Stimulated activated CD4-positive, alpha-beta T cell treated with anti-CD3 and anti-CD28 coated beads, Interleukin-12 subunit alpha, Interleukin-12 subunit beta, amount 100 ng/mL, for 24 hours (primary cell): ENCODE measurements around the gene TEX14.
"Not testable (repeated sequence)": the region's sequence is repeated elsewhere in the genome, so short reads cannot be mapped to it uniquely, and the experiment has no call there.

Experiments used
- DNase-seq, 2 experiments: peaks; one replicate each; pipeline ENCODE4 v3.0.0-alpha.2; 2020; ENCODE audit warnings: low read depth in 2 of 2

Gene TEX14

DNA sequence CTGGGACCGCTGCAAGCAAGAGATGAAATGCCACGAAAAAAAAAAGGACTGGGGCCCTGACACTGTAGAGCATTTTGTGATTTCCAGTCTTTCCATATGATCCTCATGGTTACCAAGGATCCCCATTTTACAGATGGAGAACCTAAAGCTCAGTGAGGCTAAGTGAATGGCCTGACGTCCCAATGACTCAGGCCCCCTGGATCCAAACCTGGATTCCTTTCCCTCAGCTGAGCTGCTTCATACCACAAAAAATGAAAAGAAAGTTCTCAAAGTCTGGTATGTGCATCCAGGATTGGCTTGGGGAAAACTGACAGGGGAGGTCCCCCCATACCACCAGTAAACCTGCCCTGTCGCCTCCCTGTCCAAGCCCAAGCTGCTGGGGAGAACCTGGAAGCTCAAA is 80.5 kb downstream of the TEX14 start:
- no peak for DNase-seq

DNA sequence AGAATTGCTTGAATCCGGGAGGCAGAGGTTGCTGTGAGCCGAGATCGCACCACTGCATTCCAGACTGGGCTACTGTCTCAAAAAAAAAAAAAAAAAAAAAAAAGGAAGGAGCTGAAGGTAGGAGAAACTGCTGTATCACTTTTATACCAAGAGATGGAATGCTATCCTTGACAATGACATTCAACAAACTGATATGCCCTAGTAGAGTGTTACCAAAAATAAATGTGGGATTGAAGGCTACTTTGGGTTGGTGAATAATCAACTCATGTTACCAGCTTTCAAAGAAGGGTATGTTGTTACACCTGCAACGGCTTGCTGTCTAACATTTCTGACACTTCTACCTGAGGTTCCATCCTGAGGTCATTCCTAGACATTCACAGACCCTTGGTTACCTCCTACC is 84.9 kb downstream of the TEX14 start:
- no peak for DNase-seq

DNA sequence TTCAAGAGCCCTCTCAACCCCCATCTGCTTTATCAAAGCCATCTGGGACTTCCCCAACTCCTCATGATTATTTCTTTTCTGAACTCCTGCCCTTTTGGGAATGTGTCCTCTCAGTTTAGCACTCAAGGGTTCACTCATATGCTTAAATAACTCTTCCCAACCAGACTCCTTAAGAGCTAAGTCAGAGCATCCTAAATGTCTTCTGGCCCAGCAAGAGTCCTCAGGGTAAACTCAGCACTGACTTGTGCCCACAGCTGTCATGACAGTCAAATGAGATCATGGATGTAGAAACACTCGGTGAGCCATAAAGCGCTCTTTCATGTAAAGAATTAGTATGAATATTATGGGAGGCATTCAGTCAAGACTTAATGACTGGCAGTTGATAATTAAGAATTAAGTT is 85.9 kb downstream of the TEX14 start:
- no peak for DNase-seq

DNA sequence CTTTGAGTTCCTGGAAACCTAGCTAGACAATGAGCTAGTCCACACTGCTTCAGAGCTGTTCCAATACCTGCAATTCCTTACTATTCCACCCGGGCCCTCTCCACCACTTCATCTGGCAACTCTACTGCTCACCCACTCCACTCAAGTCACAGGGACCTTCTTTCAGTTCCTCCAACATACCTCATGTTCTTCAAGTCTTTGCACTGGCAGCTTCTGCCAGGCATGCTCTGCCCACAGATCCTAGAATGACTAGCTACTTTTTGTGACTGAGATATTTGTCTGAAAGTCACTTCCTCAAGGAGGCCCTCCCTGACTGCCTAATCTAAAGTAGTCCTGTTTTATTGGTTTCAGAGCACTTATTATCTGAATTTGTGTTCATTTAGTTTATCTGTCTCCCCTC is 86.4 kb downstream of the TEX14 start:
- no peak for DNase-seq

DNA sequence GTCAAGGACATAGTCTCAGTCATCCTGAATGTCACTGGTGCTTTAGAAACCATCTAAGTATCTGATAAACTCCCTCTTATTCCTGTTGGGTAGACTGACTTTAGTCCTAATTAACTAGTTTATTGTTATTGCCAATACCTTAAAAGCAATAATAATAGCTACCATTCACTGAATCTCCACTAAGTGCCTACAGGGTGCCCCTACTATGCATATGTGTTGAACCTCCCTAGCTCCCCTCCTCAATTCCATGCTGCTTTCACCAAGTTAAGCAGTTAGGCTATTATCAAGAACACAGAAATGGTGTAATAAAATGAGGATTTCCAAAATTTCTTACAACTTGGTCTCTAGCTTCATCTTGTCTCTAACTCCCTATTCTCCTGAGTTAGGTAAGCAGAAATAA is 89.9 kb downstream of the TEX14 start:
- no peak for DNase-seq

DNA sequence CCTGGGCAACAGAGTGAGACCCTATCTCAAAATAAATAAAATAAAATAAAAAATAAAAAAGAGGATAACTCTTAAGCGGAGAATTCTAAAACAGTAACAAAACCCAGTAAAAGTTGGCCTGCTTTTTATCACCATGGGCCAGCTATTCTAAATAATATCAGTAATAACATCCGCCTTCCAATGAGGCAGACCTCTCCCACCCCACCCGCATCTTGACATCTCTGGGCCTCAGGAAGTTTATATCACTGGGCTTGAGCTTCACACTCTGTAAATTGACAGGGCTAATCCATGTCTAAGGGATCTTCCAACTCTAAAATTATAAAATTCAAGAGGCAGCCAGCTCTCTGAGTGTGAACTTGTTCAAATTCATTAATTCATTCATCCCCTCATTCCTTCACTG is 94.5 kb downstream of the TEX14 start:
- DNase-seq = no peak

DNA sequence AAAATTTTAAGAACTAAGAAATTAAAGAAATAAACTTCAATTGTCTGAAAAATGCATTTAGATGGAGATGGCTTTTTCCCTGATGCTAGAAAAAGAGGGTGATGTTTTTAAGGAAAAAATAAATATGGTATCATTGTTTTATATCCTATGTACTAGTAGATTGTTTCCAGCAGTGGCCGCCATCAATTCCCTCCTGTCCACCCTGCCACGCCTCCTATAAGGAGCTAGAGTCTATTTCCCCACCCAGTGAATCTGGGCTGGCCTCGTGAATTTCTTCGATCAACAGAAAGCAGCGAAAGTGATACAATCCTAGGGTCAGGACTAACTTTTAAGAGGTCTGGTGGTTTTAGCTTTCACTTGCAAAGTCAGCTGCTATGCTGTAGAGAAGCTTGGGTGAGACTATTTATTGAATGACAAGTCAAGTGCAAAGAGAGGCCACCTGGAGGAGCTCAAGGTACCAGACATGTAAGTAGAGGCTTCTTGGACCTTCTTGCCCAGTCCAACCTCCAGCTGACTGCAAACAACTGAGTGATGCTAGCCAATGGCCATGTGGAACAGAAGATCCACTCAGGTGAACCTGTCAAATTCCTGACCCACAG is 96.6 kb downstream of the TEX14 start:
- DNase-seq = no peak

DNA sequence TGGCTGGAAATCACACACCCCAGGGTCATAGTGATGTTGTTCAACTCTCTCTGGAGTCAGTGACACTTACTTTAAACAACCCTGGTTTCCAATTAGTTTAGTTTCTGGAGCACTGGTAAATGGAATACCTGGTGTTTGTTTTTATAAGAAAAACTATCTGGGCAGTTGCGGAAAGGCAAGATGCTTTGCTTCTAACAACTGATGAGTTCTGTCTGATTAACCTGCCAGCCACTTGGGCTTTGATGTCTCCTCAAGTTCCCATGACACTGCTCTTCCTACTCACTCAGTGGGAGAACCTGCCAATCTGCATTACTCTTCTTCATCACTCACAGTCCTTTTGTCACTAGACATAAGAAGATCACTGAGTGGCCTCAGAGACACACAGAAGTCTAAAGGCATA is 98.7 kb downstream of the TEX14 start:
- no peak for DNase-seq

DNA sequence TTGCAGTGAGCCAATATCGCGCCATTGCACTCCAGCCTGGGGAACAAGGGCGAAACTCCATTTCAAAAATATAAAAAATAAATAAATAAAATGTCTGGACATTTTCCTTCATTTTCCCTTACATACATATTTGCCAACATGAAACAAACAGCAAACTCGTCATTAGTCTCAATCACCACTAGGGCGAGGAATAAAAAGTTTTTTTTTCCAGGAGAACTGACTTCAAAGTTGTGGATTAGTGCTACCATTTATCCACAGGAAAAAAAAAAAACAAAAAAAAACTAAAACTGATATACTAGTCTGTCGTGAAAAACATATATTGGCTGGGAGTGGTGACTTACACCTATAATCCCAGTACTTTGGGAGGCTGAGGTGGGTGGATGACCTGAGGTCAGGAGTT is 100.4 kb downstream of the TEX14 start:
- DNase-seq = no peak

DNA sequence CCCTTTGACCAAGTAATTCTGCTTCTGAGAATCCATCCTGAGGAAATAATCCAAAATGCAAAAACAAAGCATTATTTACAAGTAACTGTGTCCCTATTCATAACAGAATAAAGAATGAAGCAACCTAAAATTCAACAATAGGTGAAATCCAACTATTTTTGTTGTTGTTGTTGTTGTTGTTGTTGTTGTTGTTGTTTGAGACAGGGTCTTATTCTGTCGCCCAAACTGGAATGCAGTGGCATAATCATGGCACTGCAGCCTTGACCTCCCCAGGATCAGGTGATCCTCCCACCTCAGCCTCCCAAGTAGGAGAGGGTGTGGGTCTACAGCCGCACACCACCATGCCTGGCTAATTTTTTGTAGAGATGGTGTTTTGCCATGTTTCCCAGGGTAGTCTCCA is 101.5 kb downstream of the TEX14 start:
- DNase-seq = no peak

DNA sequence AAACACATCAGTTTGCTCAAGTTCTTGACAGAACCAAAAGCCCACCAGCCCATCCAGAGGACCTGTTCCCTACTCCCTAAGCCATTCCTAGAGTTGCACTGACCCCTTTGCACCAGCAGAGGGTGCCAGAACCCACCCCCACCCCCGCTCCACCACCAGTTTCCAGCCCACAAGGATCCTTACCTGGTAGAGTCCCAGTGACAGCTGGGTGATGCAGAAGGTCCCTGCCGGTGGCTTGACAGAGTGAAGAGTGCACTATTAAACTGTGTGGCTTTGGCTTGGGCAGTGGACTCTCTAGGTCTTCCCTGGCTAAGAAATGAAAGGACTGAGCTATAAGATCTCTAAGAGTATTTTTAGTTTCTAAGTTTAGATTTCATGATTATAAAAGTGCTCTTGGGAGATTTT is 104.1 kb downstream of the TEX14 start:
- DNase-seq = peak; percentile 24 to 34

DNA sequence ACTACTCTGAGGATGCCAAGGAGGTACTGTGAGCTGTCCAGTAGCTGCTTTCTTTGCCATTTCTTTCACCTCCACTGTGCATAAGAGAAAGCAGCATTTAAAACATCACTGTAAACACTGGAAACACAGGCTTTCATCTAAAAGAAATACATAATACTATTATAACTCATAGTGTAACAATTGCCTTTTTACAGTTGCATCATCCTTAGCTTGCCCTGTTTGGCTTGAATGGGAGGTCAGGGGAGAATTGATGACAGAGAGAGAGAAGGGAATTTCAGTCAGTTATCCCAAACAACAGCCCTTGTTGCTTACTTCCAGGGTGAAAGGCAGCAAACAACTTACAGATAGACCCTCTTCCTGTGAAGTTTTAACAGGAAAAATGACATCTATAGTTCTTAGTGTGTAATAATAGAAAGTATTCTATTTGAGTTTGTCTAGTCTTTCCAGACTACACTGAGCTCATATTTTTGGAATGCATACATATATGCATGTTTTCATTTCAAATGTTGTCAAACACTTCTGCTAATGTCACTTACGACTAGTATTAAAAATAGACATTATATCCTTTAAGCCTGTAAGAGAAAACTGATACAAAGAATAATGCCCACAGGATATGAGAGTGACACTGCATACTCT is 105.7 kb downstream of the TEX14 start:
- DNase-seq = no peak

DNA sequence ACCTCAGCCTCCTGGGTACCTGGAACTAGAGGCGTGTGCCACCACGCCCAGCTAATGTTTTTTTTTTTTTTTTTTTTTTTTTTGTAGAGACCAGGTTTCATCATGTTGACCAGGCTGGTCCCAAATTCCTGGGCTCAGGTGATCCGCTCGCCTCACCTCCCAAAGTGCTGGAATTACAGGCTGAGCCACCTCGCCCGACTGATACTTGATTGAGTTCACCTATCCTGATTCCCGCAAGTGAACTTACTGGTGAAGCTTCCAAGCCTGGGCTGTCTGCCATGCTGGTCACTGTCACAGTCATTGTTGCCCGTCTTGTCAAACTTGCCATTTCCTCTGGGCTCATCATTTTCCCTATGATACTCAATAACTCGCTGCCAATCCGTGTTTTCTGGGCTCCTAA is 106.3 kb downstream of the TEX14 start:
- DNase-seq = no peak

DNA sequence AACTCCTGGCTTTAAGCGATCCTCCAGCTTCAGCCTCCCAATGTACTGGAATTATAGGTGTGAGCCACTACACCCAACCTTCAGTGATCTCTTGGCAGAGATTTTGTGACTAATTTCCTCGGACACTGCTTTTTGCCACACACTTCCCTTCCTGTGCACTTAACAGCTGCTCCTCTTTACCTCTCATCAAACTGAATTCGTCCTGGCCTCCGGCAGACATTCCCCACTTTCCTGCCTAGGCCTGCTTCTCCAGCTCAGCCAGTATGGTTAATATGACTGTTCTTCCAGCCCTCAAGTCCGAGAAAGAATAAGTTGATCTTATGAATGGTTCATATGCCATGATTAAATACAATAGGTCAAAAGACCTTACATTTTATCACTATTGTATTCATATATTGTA is 108.4 kb downstream of the TEX14 start:
- no peak for DNase-seq

DNA sequence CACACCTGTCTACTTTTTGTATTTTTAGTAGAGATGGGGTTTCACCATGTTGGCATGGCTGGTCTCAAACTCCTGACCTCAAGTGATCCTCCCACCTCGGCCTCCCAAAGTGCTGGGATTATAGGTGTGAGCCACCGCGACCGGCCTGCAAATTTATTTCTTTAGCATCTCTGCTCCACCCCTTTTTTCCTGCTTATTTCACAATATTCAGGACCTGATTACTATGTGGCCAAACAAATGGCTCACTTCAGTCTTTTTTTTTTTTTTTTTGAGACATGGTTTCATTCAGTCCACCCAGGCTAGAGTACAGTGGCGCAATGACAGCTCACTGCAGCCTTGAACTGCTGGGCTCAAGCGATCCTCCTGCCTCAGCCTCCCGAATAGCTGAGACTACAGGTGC is 109.1 kb downstream of the TEX14 start:
- DNase-seq = not testable (repeated sequence)

DNA sequence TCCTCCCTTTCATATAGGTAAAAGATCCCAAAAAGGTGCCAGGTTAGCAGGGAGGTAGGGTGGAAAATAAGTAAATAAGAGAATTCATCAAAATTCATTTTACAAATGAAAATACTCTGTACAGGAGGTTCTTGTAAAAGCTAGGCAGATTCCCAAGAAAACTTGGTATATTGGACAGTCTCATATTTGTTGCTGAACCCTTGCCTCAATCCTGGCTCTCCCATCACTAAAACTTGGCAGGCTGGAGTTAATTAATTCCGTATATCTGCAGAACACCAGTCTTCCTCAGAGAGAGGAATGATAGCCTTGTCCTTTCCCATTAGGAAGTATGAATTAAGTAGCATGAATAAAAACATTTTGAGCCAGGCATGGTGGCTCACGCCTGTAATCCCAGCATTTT is 111.2 kb downstream of the TEX14 start:
- DNase-seq = no peak

DNA sequence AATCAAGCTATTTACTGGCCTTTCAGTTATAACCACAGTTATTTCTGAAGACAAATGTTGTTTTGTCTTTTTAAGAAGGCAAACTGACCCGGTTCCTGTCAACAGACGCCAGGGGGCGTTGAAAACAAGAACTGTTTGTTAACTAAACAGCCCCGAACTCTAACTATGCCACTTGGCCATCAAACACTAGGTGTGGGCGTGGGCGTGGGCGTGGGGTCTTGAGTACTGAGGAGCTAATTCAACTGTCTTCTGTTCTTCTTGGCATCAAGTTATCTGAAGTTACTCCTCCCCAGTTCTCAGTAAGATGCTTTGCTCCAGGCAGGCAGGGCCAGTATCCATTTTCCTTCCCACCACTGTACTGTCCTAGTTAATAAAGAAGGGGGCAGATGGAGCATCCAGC is 114.1 kb downstream of the TEX14 start:
- peak; percentile 2 to 20 for DNase-seq

DNA sequence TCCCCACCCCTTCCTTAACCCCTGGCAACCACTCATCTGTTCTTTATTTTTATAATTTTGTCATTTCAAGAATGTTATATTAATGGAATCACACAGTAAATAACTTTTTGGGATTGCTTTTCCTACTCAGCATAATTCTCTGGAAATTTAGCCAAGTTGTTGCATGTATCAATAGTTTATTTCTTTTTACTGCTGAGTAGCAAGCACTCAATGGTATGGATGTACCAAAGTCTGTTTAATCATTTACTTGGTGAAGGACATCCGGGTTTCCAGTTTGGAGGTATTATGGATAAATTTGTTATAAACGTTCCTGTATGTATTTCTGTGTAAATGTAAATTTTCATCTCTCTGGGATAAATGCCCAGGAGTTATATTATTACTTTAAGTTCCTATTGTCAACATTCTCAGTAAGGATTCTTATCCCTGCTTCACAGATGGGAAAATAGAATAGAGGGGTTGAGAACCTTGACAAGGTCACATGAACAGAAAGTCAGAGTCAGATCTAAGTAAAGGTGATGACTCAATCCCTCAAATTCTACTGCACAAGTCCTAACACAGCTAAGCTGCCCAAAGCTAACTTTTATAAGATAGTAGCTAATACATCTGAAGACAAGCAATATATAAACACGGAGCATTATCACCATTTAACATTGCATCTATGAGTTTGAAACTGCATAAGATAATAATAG is 115.0 kb downstream of the TEX14 start:
- DNase-seq = no peak

DNA sequence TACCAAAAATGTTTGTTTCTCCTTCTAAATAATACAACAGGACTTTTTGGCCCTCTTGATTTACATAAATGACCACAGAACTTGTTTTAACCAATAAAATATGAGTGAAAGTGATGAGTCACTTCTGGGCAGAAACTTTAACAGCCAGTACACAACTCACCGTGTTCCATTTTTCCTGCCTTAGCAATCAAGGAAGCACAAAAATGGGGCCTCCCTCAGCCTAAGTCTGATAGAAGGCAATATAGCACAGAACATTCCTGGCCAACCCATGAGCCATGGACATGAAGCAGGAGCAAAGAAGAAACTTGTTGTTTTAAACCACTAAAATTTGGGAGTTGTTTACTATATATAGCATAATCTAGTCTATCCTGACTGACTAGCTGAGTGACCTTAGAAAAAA is 116.3 kb downstream of the TEX14 start:
- no peak for DNase-seq

DNA sequence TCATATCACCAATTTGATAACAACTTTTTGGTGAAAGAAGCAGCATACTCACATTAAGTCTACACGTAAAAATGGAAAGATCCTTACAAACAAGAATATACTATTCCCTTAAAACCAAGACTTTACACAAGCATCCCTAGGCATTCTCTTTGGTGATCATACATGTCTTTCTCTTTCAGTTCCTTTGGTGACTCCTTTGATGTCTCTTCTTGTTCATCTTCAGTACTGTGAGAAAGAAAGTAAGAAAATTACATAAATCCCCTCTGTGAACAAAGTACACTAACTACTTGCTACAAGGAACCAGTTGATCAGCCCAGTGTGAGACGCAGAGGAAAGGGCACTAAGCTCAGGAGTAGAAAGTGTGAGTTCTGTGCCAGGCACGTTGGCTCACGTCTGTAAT is 117.8 kb downstream of the TEX14 start:
- no peak for DNase-seq

DNA sequence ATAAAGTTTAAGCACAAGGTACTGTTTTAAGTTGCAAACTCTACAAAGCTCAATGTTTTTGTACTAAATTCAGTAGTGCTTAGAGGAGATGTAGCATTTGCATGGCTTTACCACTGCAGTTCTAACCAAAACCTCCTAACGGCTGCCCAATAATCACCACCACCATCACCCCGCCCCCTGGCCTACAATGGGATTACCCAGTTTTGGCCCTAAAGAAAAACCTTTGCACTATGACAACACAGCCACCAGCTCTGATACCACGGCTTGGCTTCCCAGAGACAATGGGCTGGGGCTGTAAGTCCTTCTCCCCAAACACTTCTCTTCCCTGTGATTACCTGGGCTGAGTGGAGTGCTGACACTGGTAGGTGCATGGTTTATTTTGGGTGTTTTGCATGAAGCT is 119.0 kb downstream of the TEX14 start:
- no peak for DNase-seq

DNA sequence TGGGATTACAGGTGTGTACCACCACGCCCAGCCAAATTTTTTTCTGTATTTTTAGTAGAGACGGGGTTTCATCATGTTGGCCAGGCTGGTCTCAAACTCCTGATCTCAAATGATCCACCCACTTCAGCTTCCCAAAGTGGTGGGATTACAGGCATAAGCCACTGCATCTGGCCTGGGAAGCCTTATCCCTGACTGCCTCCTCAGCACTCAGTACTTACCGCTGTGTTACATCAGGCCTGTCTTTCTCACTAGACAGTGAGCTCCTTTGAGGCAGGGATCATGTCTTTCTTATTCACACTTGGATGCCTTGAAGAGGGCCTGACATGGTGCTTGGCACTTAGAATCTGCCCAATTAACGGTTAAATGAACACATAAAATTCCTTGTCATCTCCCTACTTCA is 121.1 kb downstream of the TEX14 start:
- no peak for DNase-seq

DNA sequence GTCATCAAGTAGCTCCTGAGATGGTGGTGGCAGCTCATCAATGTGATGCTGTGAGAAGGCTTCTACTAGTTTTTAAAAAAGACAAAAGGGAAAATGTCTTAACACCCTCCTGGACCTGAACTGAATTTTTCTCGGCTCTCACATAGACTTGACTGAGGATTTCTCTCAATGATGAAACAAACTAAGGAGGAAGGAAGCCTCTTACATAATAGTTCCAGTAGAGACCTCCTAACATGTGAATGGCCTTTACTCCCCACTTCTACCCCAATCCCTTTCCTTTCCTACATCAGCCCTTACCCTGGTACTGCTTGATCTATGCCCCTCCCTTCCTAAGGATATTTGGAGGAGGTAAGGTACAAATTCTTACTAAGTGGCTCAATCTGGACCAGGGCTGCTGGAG is 122.6 kb downstream of the TEX14 start:
- DNase-seq = no peak
